Naive thymus-derived CD4-positive, alpha-beta T cell (primary cell): ENCODE measurements around the gene TAS1R1. TPM values are rescaled to one million over a fixed set of nuclear protein-coding genes. Genes with fewer than 3 reads are reported as not detected.
A peak's percentile ranks its signal among the peaks of the same experiment; 100 is the strongest.

Experiments used
- ATAC-seq: fragments of 150-1000 bp; cut with Tn5 transposase; 2 replicates; pipeline ENCODE4 v1.10.0; 2021; ENCODE audit warnings: mild to moderate bottlenecking, moderate library complexity
- CTCF ChIA-PET: fragments of 350-600 bp; sonication (Branson Sonifier 250); formaldehyde crosslinking; loops from one replicate; lab custom pipeline; 2021; ENCODE audit warnings: antibody characterized with exemption; lab: Charles Lee
- POLR2A ChIA-PET: fragments of 350-600 bp; sonication (Branson Sonifier 250); formaldehyde crosslinking; loops from one replicate; lab custom pipeline; 2021; ENCODE audit warnings: antibody characterized with exemption, inconsistent platforms; lab: Charles Lee
- DNase-seq, 9 donors: peaks; one replicate each; pipeline versions ENCODE4 v3.0.0 to v3.0.0-alpha.2; 2020 to 2022; ENCODE audit warnings: mixed read lengths in 1 of 9
- H3K27ac ChIP-seq: one replicate; pipeline ENCODE4 v1.7.0; 2013; ENCODE audit warnings: mild to moderate bottlenecking, low read depth, low read length, moderate library complexity
- H3K27me3 ChIP-seq, 2 donors: one replicate each; pipeline ENCODE4 v1.7.0; 2013; ENCODE audit warnings: low read length in 2 of 2, mild to moderate bottlenecking in 2 of 2, moderate library complexity in 2 of 2; ENCODE audit not compliant: control insufficient read depth in 2 of 2, insufficient read depth in 2 of 2
- H3K36me3 ChIP-seq, 3 experiments: 1 replicate in 2 of 3; 2 replicates in 1 of 3; pipeline ENCODE4 v1.7.0; 2013; ENCODE audit warnings: low read length in 3 of 3, mild to moderate bottlenecking in 3 of 3, moderate library complexity in 1 of 3; ENCODE audit not compliant: insufficient read depth in 3 of 3, control insufficient read depth in 2 of 3
- H3K4me1 ChIP-seq, 2 donors: one replicate each; pipeline ENCODE4 v1.7.0; 2013; ENCODE audit warnings: low read length in 2 of 2, mild to moderate bottlenecking in 2 of 2, moderate library complexity in 1 of 2; ENCODE audit not compliant: control insufficient read depth in 2 of 2, insufficient read depth in 2 of 2
- H3K4me3 ChIP-seq: 2 replicates; pipeline ENCODE4 v1.7.0; 2013; ENCODE audit warnings: mild to moderate bottlenecking, low read length
- H3K9me3 ChIP-seq, 3 experiments: 1 replicate in 2 of 3; 2 replicates in 1 of 3; pipeline ENCODE4 v1.7.0; 2013; ENCODE audit warnings: low read length in 3 of 3; ENCODE audit not compliant: control insufficient read depth in 2 of 3
- H3K27ac Mint-ChIP-seq, 9 donors: one replicate each; pipeline ENCODE4 v1.8.0; 2020 to 2022; ENCODE audit warnings: mixed read lengths in 9 of 9, mild to moderate bottlenecking in 8 of 9, moderate library complexity in 5 of 9, inconsistent platforms in 2 of 9
- H3K27me3 Mint-ChIP-seq, 5 donors: one replicate each; pipeline ENCODE4 v1.8.0; 2021 to 2022; ENCODE audit warnings: mixed read lengths in 5 of 5, mild to moderate bottlenecking in 1 of 5
- H3K36me3 Mint-ChIP-seq, 5 donors: one replicate each; pipeline ENCODE4 v1.8.0; 2020 to 2022; ENCODE audit warnings: mixed read lengths in 5 of 5, mild to moderate bottlenecking in 3 of 5, inconsistent platforms in 1 of 5
- H3K4me1 Mint-ChIP-seq, 7 donors: one replicate each; pipeline ENCODE4 v1.8.0; 2020 to 2022; ENCODE audit warnings: mixed read lengths in 7 of 7, mild to moderate bottlenecking in 3 of 7, inconsistent platforms in 1 of 7
- H3K4me3 Mint-ChIP-seq, 10 donors: one replicate each; pipeline ENCODE4 v1.8.0; 2020 to 2022; ENCODE audit warnings: mild to moderate bottlenecking in 10 of 10, mixed read lengths in 10 of 10, moderate library complexity in 6 of 10, inconsistent platforms in 2 of 10
- H3K9me3 Mint-ChIP-seq, 11 donors: one replicate each; pipeline ENCODE4 v1.8.0; 2020 to 2022; ENCODE audit warnings: mixed read lengths in 11 of 11, mild to moderate bottlenecking in 4 of 11, inconsistent platforms in 1 of 11, moderate library complexity in 1 of 11
- intact Hi-C, 2 donors: fragments of 100-400 bp; cut with micrococcal nuclease; formaldehyde crosslinking; loops; one replicate each; pipeline ENCODE4 v1.15.1; 2023
- polyA plus RNA-seq, 2 donors: library from polyadenylated mRNA; unstranded; fragments of 300-500 nt; fragmentation: Illumina TruSeq; gene quantifications; one replicate each; pipeline ENCODE4 v1.2.3, GENCODE V29; 2021
- total RNA-seq, 6 experiments: library from RNA in 5 of 6; stranded (reverse) in 5 of 6; gene quantifications; 1 replicate in 5 of 6; 2 replicates in 1 of 6; pipeline ENCODE4 v1.2.3 and lab custom pipeline; 2021 to 2026

Gene TAS1R1
- total and polyA plus RNA-seq, 7 experiments from 2014 or later, result not detected

DNA sequence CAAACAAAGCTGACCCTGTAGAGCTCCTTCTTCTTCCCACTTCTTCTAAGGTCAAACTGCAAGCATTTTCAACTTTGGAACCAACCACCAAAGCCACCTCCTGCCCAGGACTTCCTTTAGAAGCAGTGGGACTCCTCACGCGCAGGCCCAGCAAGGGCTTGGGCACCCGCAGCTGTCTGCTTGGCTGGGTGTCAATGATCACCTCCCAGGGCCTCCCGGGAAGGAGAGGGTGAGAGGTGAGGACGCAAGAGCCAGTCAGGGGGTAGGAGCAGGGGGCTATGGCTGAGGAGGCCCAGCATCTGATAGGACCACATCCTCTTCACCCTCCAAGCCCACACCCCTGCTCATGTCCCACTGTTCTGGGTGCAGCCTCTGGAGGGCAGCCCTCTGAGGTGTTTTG, 37.3 kb downstream of the TAS1R1 start:
- ATAC-seq, result no peak
- POLR2A ChIA-PET, result interaction anchor here (0.7 to 1.9 kb wide), 3 partner anchors 8 to 12 kb away, joined by 3 to 10 read pairs (median 4); partner anchors contain the start of genes KLHL21 and ZBTB48

DNA sequence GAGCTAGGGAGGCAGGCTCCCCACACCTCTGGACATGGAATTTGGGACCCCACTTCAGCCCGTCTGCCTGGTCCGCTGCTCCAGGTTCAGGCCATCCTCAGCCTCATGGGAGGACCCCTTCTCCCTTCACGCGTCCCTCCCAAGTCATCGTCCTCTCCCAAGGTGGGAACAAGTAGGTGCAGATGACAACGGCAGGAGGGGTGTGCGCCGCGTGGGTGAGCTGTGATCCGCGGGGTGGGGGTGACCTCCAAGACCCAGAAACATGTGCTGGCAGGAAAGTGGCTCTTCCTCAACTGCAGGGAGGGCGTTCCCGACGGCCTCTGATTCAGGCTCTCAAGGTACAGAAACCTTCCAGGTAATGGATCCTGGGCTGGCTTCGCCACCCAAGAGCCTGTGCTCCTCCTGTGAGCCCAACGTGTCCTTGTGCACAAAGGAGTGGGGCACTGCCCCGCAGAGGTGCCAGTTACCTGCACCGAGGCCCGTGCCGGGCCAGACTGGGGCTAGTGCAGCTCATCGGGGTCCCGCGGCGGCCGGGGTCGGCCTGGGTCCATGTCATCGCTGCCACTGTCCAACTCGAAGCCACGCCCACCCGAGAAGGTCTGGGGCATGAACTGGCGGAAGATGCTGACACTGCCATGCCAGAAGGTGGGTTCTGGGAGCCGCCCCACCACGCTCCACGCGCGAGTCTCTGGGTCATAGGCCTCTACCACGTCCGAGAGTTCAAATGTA, 37.9 kb downstream of the TAS1R1 start:
- Histone ChIP-seq H3K27ac (no peak overlapping the region), H3K4me3 (no peak overlapping the region), H3K36me3 (peaks cover 0 to 90% (median 11%) of the 10 kb centered on the region in 3 experiments), H3K9me3 (no peaks in the 10 kb centered on the region), H3K27me3 (no peaks in the 10 kb centered on the region), H3K4me1 (peaks cover 12 to 19% of the 10 kb centered on the region in 2 donors)
- no peaks in the 10 kb centered on the region for H3K9me3 Mint-ChIP-seq
- DNase-seq, result no peak
- H3K27ac Mint-ChIP-seq, result peak overlapping the region in 1 of 9 donors; percentile 58
- ChIA-PET POLR2A (interaction anchor here (0.8 to 1.3 kb wide), 3 partner anchors 9 to 12 kb away, joined by 3 read pairs; partner anchors contain the start of gene KLHL21), CTCF (interaction anchor here (1.0 to 1.1 kb wide), 2 partner anchors 38 to 62 kb away, joined by 3 to 5 read pairs; partner anchors contain the start of gene TAS1R1)
- no peaks in the 10 kb centered on the region for H3K27me3 Mint-ChIP-seq
- H3K4me1 Mint-ChIP-seq, result peaks cover 0 to 67% (median 39%) of the 10 kb centered on the region in 7 donors
- H3K4me3 Mint-ChIP-seq, result no peak overlapping the region
- ATAC-seq, result no peak
- peaks cover 0 to 24% (median 5%) of the 10 kb centered on the region in 5 donors for H3K36me3 Mint-ChIP-seq
- intact Hi-C loops, result no loop called here

More for the DNA sequence above, 37.3 kb downstream of the TAS1R1 start:
- no peak for DNase-seq
- Mint-ChIP-seq H3K4me1 (peaks cover 0 to 67% (median 44%) of the 10 kb centered on the region in 7 donors), H3K27me3 (no peaks in the 10 kb centered on the region), H3K27ac (peak overlapping the region in 1 of 9 donors; percentile 24), H3K36me3 (peaks cover 0 to 18% (median 5%) of the 10 kb centered on the region in 5 donors), H3K9me3 (no peaks in the 10 kb centered on the region), H3K4me3 (no peak overlapping the region)
- H3K4me3 ChIP-seq, result no peak overlapping the region
- H3K9me3 ChIP-seq, result no peaks in the 10 kb centered on the region
- H3K27me3 ChIP-seq, result no peaks in the 10 kb centered on the region
- CTCF ChIA-PET, result interaction anchor here (1.0 to 1.1 kb wide), 2 partner anchors 37 to 62 kb away, joined by 3 to 5 read pairs; partner anchors contain the start of gene TAS1R1
- peaks cover 0 to 89% (median 5%) of the 10 kb centered on the region in 3 experiments for H3K36me3 ChIP-seq
- peak overlapping the region; percentile 2 for H3K27ac ChIP-seq
- intact Hi-C loops, result no loop called here
- peaks cover 8 to 13% of the 10 kb centered on the region in 2 donors for H3K4me1 ChIP-seq

DNA sequence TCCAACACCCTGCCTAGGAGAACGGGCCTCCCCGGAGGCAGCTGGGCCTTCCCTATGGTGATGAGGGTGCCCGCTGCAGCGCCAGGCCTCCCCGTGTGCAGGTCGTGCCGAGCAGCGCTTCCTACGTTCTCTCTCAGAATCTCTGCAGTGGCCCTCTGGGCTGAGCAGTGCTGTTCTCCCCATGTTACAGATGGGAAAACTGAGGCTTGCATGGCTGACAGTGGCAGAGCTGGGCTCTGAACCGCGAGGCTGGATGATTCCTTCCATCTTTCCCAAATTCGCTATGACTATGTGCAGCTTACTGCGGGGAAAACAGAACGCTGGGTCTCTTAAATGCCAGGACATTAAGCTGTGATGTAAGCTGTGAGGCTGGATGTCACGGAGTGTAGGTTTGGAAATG, 38.7 kb downstream of the TAS1R1 start:
- CTCF ChIA-PET, result interaction anchor here (0.6 kb wide), 1 partner anchor 173 kb away, joined by 3 read pairs; no protein-coding TSS in a partner anchor
- H3K9me3 ChIP-seq, result no peaks in the 10 kb centered on the region
- no peak overlapping the region for H3K4me3 ChIP-seq
- no peak for DNase-seq
- H3K27me3 Mint-ChIP-seq, result no peaks in the 10 kb centered on the region
- peaks cover 0 to 85% (median 14%) of the 10 kb centered on the region in 3 experiments for H3K36me3 ChIP-seq
- intact Hi-C loops, result no loop called here
- POLR2A ChIA-PET, result interaction anchor here (0.8 to 1.3 kb wide), 3 partner anchors 8 to 11 kb away, joined by 3 read pairs; partner anchors contain the start of gene KLHL21
- peaks cover 0 to 27% (median 5%) of the 10 kb centered on the region in 5 donors for H3K36me3 Mint-ChIP-seq
- H3K27me3 ChIP-seq, result no peaks in the 10 kb centered on the region
- no peak overlapping the region for H3K4me3 Mint-ChIP-seq
- peaks cover 0 to 68% (median 41%) of the 10 kb centered on the region in 7 donors for H3K4me1 Mint-ChIP-seq
- no peaks in the 10 kb centered on the region for H3K9me3 Mint-ChIP-seq
- H3K27ac ChIP-seq, result no peak overlapping the region
- no peak for ATAC-seq
- peak overlapping the region in 2 of 9 donors; percentile 10 to 14 for H3K27ac Mint-ChIP-seq
- peaks cover 16 to 20% of the 10 kb centered on the region in 2 donors for H3K4me1 ChIP-seq

DNA sequence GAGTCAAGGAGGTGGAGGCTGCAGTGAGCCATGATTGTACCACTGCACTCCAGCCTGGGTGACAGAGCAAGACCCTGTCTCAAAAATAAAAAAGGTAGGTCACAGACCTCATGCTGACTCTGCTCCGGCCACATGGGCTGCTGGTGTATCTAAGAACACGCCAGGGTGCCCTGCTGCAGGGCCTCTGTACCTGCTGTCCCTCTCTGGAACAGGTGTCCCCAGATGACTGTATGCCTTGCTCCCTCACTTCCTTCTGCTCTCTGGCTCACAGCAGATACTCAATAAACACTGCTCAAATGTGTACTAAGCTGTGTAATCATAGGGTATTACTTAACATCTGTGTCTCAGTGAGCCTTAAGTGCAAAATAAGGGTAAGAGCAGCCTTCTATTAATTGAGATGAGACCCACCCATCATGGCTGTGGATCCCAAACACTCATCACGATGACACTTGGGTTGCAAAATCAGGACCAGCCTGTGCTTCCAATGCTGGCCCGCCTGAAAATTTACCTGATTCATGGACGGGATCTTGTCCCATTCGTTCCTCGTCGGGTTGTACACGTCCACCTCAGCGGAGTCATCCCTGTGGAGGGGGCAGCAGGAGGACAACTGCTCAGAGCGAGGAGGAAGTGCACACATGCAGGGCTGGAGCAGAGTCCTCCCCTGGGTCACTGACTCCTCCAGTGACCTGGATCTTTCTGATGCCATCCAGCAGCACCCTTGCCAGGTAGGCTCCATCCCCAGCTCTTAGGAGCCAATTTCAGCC, 40.1 kb downstream of the TAS1R1 start:
- no peaks in the 10 kb centered on the region for H3K27me3 ChIP-seq
- H3K4me1 Mint-ChIP-seq, result peaks cover 6 to 78% (median 51%) of the 10 kb centered on the region in 7 donors
- ChIA-PET CTCF (interaction anchor here (0.6 kb wide), 1 partner anchor 32 kb away, joined by 4 read pairs; no protein-coding TSS in a partner anchor), POLR2A (no interaction called here)
- no peak overlapping the region for H3K4me3 ChIP-seq
- no peaks in the 10 kb centered on the region for H3K9me3 ChIP-seq
- H3K27ac ChIP-seq, result no peak overlapping the region
- H3K4me3 Mint-ChIP-seq, result peak overlapping the region in 2 of 10 donors; percentile 34 to 66
- no peaks in the 10 kb centered on the region for H3K9me3 Mint-ChIP-seq
- intact Hi-C loops, result no loop called here
- H3K4me1 ChIP-seq, result peaks cover 24 to 29% of the 10 kb centered on the region in 2 donors
- no peak for ATAC-seq
- peak overlapping the region in 1 of 9 donors; percentile 57 for H3K27ac Mint-ChIP-seq
- H3K36me3 ChIP-seq, result peaks cover 0 to 71% (median 16%) of the 10 kb centered on the region in 3 experiments
- DNase-seq, result no peak
- H3K36me3 Mint-ChIP-seq, result peaks cover 0 to 24% (median 5%) of the 10 kb centered on the region in 5 donors
- no peaks in the 10 kb centered on the region for H3K27me3 Mint-ChIP-seq

DNA sequence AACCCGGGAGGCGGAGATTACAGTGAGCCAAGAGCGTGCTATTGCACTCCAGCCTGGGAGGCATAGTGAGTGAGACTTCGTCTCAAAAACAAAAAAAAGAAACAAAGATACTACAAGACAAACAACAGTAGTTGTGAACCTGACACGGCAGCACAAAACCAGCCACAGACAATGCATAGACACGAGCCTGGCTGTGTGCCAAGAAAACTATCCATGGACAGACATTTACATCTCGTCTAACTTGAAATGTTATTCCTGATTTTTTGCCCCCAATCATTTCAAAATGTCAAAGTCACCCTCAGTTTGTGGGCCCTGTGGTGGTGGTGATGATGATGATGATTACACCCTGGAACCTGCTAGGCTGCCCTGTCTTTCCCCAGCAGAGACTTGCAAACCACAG, 41.2 kb downstream of the TAS1R1 start:
- DNase-seq, result no peak
- CTCF ChIA-PET, result no interaction called here
- H3K36me3 ChIP-seq, result peaks cover 0 to 68% (median 16%) of the 10 kb centered on the region in 3 experiments
- intact Hi-C loops, result no loop called here
- peaks cover 24 to 36% of the 10 kb centered on the region in 2 donors for H3K4me1 ChIP-seq
- Mint-ChIP-seq H3K27ac (peak overlapping the region in 4 of 9 donors; percentile 17 to 57 (median 35)), H3K4me1 (peaks cover 6 to 73% (median 45%) of the 10 kb centered on the region in 7 donors), H3K27me3 (no peaks in the 10 kb centered on the region), H3K4me3 (peak overlapping the region in 6 of 10 donors; percentile 5 to 66 (median 34)), H3K9me3 (peaks cover 0 to 2% (median 0%) of the 10 kb centered on the region in 11 donors), H3K36me3 (peaks cover 0 to 24% (median 5%) of the 10 kb centered on the region in 5 donors)
- H3K27ac ChIP-seq, result no peak overlapping the region
- no peak for ATAC-seq
- H3K9me3 ChIP-seq, result no peaks in the 10 kb centered on the region
- POLR2A ChIA-PET, result interaction anchor here (1.4 to 15.1 kb wide), 2 partner anchors 26 to 32 kb away, joined by 3 to 246 read pairs; partner anchors contain the start of gene THAP3
- H3K27me3 ChIP-seq, result no peaks in the 10 kb centered on the region
- H3K4me3 ChIP-seq, result no peak overlapping the region
